RWPE1 (cell line): Measurements from ENCODE around the gene MGST1.

Source experiments
- CTCF ChIA-PET: fragments of 350-600 bp; sonication (Branson Sonifier 250); formaldehyde crosslinking; extraction: SDS; loops from one replicate; lab custom pipeline; 2021; lab: Yijun Ruan, JAX
- POLR2A ChIA-PET: fragments of 400-600 bp; formaldehyde crosslinking; extraction: SDS; loops from one replicate; lab custom pipeline; 2020; ENCODE audit warnings: antibody characterized with exemption; ENCODE audit not compliant: low non-redundant PET; lab: Yijun Ruan, JAX
- DNase-seq: peaks from one replicate; pipeline ENCODE4 v3.0.0; 2012; ENCODE audit warnings: low spot score
- H3K27ac ChIP-seq: fragments of 450-650 bp; 2 replicates; pipeline ENCODE4 v1.5.1; 2017
- TF ChIP-seq, protein P1 (sequence below): fragments of 450-650 bp; conservative IDR thresholded peaks from 2 replicates; pipeline ENCODE4 v1.5.1; 2017; ENCODE audit warnings: low read depth, mild to moderate bottlenecking

The MGST1 gene

GRCh38 chr12:16348435-16349130, 1.1 kb downstream of the MGST1 start:
- no peak for DNase-seq
- peak overlapping the region; percentile 91 for H3K27ac ChIP-seq
- POLR2A ChIA-PET: no interaction called here
- CTCF ChIA-PET: no interaction called here
- TF ChIP-seq, protein P1, sequence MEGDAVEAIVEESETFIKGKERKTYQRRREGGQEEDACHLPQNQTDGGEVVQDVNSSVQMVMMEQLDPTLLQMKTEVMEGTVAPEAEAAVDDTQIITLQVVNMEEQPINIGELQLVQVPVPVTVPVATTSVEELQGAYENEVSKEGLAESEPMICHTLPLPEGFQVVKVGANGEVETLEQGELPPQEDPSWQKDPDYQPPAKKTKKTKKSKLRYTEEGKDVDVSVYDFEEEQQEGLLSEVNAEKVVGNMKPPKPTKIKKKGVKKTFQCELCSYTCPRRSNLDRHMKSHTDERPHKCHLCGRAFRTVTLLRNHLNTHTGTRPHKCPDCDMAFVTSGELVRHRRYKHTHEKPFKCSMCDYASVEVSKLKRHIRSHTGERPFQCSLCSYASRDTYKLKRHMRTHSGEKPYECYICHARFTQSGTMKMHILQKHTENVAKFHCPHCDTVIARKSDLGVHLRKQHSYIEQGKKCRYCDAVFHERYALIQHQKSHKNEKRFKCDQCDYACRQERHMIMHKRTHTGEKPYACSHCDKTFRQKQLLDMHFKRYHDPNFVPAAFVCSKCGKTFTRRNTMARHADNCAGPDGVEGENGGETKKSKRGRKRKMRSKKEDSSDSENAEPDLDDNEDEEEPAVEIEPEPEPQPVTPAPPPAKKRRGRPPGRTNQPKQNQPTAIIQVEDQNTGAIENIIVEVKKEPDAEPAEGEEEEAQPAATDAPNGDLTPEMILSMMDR: no peak

DNA sequence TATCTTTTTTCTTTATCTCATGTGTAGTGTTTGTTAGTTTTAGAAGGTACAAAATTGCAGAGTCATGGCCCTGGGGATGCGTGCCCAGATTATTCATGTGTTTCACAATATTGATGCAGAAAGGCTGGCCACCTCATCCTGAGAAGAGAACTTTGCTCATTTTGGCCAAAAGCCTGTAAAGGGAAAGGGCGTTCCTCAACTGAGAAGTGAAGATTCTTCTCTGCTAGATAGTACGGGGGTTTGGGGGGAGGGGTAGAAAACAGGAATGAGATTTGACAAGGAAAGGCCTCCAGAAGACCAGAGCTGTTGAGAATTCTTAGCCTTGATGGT, 1.7 kb downstream of the MGST1 start:
- ChIA-PET CTCF (no interaction called here), POLR2A (no interaction called here)
- TF ChIP-seq, protein P1: no peak
- DNase-seq: peak; percentile 51
- H3K27ac ChIP-seq: peak overlapping the region; percentile 91

- POLR2A ChIA-PET: interaction anchor here (0.7 kb wide), 1 partner anchor 118 kb away, joined by 3 read pairs; no protein-coding TSS in a partner anchor
Observed at GRCh38 chr12:16350682-16351081, 3.2 kb downstream of the MGST1 start.

GRCh38 chr12:16352481-16352880, 5.0 kb downstream of the MGST1 start:
- no peak overlapping the region for H3K27ac ChIP-seq
- POLR2A ChIA-PET: no interaction called here
- no peak for DNase-seq
- TF ChIP-seq, protein P1: no peak
- CTCF ChIA-PET: no interaction called here

More at GRCh38 chr12:16350682-16351081, 3.2 kb downstream of the MGST1 start:
- H3K27ac ChIP-seq: no peak overlapping the region
- peak; percentile 78 for DNase-seq
- CTCF ChIA-PET: no interaction called here
- TF ChIP-seq, protein P1: no peak

- DNase-seq: no peak
- no peak overlapping the region for H3K27ac ChIP-seq
- ChIA-PET CTCF (no interaction called here), POLR2A (interaction anchor here (0.6 kb wide), 1 partner anchor 22 kb away, joined by 6 read pairs; no protein-coding TSS in a partner anchor)
- TF ChIP-seq, protein P1: no peak
Observed at GRCh38 chr12:16358878-16359277, 11.4 kb downstream of the MGST1 start.

DNA sequence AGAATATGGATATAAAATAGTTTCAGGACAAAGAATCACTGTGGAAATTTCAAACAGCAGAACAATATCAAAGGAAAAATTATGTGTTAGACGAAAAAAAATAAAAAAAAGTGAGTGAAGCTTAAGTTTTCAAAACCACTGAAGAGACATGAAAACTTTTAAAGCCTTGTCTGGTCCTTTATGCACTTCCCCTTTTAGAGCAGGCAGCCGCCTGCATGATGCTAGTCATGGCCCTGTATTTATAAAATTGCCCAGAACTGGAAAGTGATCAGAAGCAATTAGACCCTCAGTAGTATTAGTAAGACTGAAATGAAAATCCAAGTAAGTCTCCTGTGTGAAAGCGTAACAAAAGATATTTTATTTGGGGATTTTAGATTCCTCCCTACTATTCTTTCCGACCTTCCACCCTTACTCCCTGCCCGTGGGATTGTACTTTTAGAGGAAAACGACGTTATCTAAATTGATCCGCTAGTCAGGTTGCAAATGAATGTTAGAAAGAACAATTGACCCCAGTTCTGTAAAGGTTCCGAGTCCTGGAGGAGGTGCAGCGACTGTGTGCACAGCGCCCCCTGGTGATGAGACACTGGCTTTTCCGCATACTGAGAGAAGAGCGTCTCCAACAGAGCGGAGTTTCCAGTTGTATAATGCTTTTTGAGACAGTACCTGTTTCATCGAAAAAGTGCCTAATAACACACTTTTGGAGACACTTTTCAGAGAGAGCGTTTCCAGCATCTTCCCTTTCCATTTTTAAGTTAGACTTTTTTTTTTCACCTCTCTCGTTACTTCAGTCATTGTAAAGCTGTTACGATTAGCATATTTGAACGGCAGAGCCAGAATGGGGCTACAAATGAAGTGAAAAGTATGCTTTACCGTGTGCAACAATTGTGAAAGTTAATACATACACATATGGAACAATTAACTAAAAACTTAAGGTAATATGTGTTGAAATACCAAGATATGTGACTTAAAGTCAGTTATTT, 12.4 kb downstream of the MGST1 start:
- POLR2A ChIA-PET: no interaction called here
- peak; percentile 26 for DNase-seq
- TF ChIP-seq, protein P1: peak; percentile 56
- CTCF ChIA-PET: interaction anchor here (0.7 kb wide), 3 partner anchors 9 to 430 kb away, joined by 3 to 5 read pairs (median 4); no protein-coding TSS in a partner anchor
- H3K27ac ChIP-seq: no peak overlapping the region
